CD4-positive, alpha-beta T cell (primary cell): ENCODE measurements around the gene CAPZB. TPM values are rescaled to one million over a fixed set of nuclear protein-coding genes. Genes with fewer than 3 reads are reported as not detected.

Experiments used
- ATAC-seq: fragments of 200-7000 bp; cut with Tn5 transposase; one replicate; pipeline ENCODE4 v1.10.0; 2022; ENCODE audit warnings: mild to moderate bottlenecking; ENCODE audit not compliant: poor library complexity
- CTCF ChIA-PET: fragments of 350-600 bp; sonication (Branson Sonifier 250); formaldehyde crosslinking; loops from one replicate; lab custom pipeline; 2021; ENCODE audit warnings: antibody characterized with exemption, inconsistent platforms; lab: Charles Lee
- POLR2A ChIA-PET: fragments of 350-600 bp; sonication (Branson Sonifier 250); formaldehyde crosslinking; loops from one replicate; lab custom pipeline; 2021; ENCODE audit warnings: antibody characterized with exemption, inconsistent platforms; lab: Charles Lee
- DNase-seq, 14 experiments: peaks; one replicate each; pipeline ENCODE4 v3.0.0-alpha.2; 2013 to 2020; ENCODE audit warnings: mixed read lengths in 2 of 14
- H3K27ac ChIP-seq, 2 donors: one replicate each; pipeline versions ENCODE4 v1.5.1 to v1.7.0; 2013; ENCODE audit warnings: low read length in 2 of 2, low read depth in 1 of 2, mild to moderate bottlenecking in 1 of 2
- H3K27me3 ChIP-seq, 2 experiments: 1 replicate in 1 of 2; 2 replicates in 1 of 2; pipeline versions ENCODE4 v1.6.1 to v1.7.0; 2013; ENCODE audit warnings: low read length in 2 of 2, control low read depth in 1 of 2, mild to moderate bottlenecking in 1 of 2, moderate library complexity in 1 of 2; ENCODE audit not compliant: insufficient read depth in 2 of 2, control insufficient read depth in 1 of 2
- H3K36me3 ChIP-seq: one replicate; pipeline ENCODE4 v1.6.1; 2013; ENCODE audit warnings: low read length, control low read depth; ENCODE audit not compliant: insufficient read depth
- H3K4me1 ChIP-seq: one replicate; pipeline ENCODE4 v1.6.1; 2013; ENCODE audit warnings: low read length, control low read depth; ENCODE audit not compliant: insufficient read depth
- H3K4me3 ChIP-seq: one replicate; pipeline ENCODE4 v1.5.1; 2013; ENCODE audit warnings: mild to moderate bottlenecking, low read length, moderate library complexity
- H3K9me3 ChIP-seq, 2 experiments: 1 replicate in 1 of 2; 2 replicates in 1 of 2; pipeline versions ENCODE4 v1.6.1 to v1.7.0; 2013; ENCODE audit warnings: low read length in 2 of 2, mild to moderate bottlenecking in 2 of 2, control low read depth in 1 of 2, moderate library complexity in 1 of 2; ENCODE audit not compliant: control insufficient read depth in 1 of 2, insufficient read depth in 1 of 2
- H3K27ac Mint-ChIP-seq: one replicate; pipeline ENCODE4 v1.8.0; 2020; ENCODE audit warnings: mixed read lengths
- H3K27me3 Mint-ChIP-seq: one replicate; pipeline ENCODE4 v1.8.0; 2021; ENCODE audit warnings: mixed read lengths
- H3K36me3 Mint-ChIP-seq: one replicate; pipeline ENCODE4 v1.8.0; 2021; ENCODE audit warnings: low read depth, mixed read lengths
- H3K4me1 Mint-ChIP-seq: one replicate; pipeline ENCODE4 v1.8.0; 2021; ENCODE audit warnings: low read depth, mixed read lengths
- H3K4me3 Mint-ChIP-seq: one replicate; pipeline ENCODE4 v1.8.0; 2020; ENCODE audit warnings: mild to moderate bottlenecking, mixed read lengths
- H3K9me3 Mint-ChIP-seq: one replicate; pipeline ENCODE4 v1.8.0; 2020; ENCODE audit warnings: mixed read lengths
- intact Hi-C, 2 experiments: fragments of 100-400 bp; cut with DNase I in 1 of 2; cut with micrococcal nuclease in 1 of 2; formaldehyde crosslinking; loops; one replicate each; pipeline versions ENCODE4 v1.15.1 to v1.9.0; 2023 to 2025; cut with DNase I, micrococcal nuclease
- total RNA-seq, 174 experiments: library from RNA in 2 of 174; stranded (reverse) in 2 of 174; gene quantifications; one replicate each; pipeline ENCODE4 v1.2.3 and lab custom pipeline; 2021 to 2026
- TF ChIP-seq, protein P1 (sequence below): fragments of 200-600 bp; IDR thresholded peaks from one replicate; pipeline ENCODE4 v1.8.0; 2022; ENCODE audit warnings: antibody characterized with exemption, mild to moderate bottlenecking

Gene CAPZB
- total RNA-seq, 2 experiments from 2014 or later: 168 to 173 TPM

DNA sequence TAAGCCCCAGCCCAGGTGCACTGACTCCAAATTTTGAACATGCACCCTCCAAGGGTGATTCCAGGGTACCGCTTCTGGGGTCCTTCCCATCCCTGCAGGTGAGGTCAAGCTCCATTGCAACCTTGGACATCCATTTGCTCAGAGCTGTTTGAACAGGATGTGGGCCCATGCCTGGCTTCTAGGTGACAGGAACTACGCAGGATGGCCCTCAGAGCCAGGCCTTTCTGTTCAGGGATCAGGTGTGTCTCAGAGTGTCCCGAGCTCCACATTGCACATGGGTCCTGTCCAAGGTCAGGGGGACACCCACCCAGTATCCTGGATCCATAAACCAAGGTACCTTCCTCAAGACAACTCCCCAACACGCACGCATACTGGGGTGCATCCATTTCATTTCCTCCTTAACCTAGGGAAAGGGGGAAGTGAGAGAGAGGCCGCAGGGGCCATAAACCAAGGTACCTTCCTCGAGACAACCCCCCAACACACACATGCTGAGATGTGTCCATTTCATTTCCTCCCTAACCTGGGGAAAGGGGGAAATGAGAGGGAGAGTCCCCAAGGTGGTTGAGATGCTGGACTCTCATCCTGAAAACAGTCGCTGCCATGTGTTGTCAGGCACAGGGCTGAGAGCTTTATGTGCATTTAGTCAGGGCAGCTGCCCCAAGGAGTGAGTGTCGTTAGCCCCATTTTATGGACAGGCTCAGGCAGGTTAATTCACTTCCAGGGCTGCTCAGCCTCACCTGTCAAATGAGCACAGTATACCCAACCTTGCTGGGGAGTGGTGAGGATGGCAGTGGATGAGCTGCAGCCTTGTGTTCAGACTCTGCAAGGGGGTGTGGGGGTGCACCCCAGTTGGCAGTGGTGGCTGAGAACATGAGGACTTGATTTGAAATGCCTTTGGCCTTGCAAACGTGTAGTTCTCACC, 171.1 kb downstream of the CAPZB start:
- Mint-ChIP-seq H3K4me1 (peaks cover 24% of the 10 kb centered on the region), H3K4me3 (peak overlapping the region; percentile 48), H3K27me3 (no peaks in the 10 kb centered on the region), H3K27ac (peak overlapping the region; percentile 32), H3K36me3 (peaks cover 14% of the 10 kb centered on the region), H3K9me3 (no peaks in the 10 kb centered on the region)
- ChIA-PET CTCF (no interaction called here), POLR2A (no interaction called here)
- ATAC-seq (no peak), DNase-seq (peak in 1 of 14 experiments; percentile 29)
- TF ChIP-seq, protein P1, sequence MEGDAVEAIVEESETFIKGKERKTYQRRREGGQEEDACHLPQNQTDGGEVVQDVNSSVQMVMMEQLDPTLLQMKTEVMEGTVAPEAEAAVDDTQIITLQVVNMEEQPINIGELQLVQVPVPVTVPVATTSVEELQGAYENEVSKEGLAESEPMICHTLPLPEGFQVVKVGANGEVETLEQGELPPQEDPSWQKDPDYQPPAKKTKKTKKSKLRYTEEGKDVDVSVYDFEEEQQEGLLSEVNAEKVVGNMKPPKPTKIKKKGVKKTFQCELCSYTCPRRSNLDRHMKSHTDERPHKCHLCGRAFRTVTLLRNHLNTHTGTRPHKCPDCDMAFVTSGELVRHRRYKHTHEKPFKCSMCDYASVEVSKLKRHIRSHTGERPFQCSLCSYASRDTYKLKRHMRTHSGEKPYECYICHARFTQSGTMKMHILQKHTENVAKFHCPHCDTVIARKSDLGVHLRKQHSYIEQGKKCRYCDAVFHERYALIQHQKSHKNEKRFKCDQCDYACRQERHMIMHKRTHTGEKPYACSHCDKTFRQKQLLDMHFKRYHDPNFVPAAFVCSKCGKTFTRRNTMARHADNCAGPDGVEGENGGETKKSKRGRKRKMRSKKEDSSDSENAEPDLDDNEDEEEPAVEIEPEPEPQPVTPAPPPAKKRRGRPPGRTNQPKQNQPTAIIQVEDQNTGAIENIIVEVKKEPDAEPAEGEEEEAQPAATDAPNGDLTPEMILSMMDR: no peak
- Histone ChIP-seq H3K9me3 (no peaks in the 10 kb centered on the region), H3K27ac (no peak overlapping the region), H3K4me3 (no peak overlapping the region), H3K36me3 (peaks cover 3% of the 10 kb centered on the region), H3K4me1 (peaks cover 45% of the 10 kb centered on the region), H3K27me3 (no peaks in the 10 kb centered on the region)
- intact Hi-C loops: loop anchor here in 1 of 2 experiments (2.0 to 5.0 kb wide), 2 partner anchors 103 to 173 kb away; partner anchors contain the start of genes CAPZB and UBR4

DNA sequence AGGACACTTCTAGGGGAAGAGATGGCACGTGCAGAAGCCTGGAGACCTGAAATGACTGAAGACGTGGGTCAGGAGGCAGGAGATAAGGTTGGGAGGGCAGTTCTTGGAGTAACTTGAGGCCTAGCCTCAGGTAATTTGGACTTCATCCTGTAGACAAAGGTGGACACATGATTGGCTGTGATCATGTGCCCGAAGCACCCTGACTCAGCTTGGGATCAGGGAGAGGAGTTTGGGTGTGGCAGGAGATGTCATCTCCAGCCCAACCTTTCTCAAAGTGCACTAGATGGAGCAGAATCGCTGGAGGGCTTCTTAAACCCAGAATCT, 171.7 kb downstream of the CAPZB start:
- H3K4me1 Mint-ChIP-seq: peaks cover 30% of the 10 kb centered on the region
- peak overlapping the region; percentile 32 for H3K27ac Mint-ChIP-seq
- DNase-seq: no peak
- ATAC-seq: no peak
- Histone ChIP-seq H3K27me3 (no peaks in the 10 kb centered on the region), H3K36me3 (peaks cover 5% of the 10 kb centered on the region), H3K27ac (no peak overlapping the region), H3K4me3 (no peak overlapping the region), H3K9me3 (no peaks in the 10 kb centered on the region), H3K4me1 (peaks cover 45% of the 10 kb centered on the region)
- intact Hi-C loops: loop anchor here in 1 of 2 experiments (2.0 to 5.0 kb wide), 2 partner anchors 103 to 174 kb away; partner anchors contain the start of genes CAPZB and UBR4
- H3K9me3 Mint-ChIP-seq: no peaks in the 10 kb centered on the region
- TF ChIP-seq, protein P1: no peak
- peak overlapping the region; percentile 74 for H3K4me3 Mint-ChIP-seq
- POLR2A ChIA-PET: interaction anchor here (1.6 kb wide), 1 partner anchor 283 kb away, joined by 5 read pairs; a partner anchor contains a TSS
- H3K27me3 Mint-ChIP-seq: no peaks in the 10 kb centered on the region
- H3K36me3 Mint-ChIP-seq: peaks cover 11% of the 10 kb centered on the region
- CTCF ChIA-PET: no interaction called here

DNA sequence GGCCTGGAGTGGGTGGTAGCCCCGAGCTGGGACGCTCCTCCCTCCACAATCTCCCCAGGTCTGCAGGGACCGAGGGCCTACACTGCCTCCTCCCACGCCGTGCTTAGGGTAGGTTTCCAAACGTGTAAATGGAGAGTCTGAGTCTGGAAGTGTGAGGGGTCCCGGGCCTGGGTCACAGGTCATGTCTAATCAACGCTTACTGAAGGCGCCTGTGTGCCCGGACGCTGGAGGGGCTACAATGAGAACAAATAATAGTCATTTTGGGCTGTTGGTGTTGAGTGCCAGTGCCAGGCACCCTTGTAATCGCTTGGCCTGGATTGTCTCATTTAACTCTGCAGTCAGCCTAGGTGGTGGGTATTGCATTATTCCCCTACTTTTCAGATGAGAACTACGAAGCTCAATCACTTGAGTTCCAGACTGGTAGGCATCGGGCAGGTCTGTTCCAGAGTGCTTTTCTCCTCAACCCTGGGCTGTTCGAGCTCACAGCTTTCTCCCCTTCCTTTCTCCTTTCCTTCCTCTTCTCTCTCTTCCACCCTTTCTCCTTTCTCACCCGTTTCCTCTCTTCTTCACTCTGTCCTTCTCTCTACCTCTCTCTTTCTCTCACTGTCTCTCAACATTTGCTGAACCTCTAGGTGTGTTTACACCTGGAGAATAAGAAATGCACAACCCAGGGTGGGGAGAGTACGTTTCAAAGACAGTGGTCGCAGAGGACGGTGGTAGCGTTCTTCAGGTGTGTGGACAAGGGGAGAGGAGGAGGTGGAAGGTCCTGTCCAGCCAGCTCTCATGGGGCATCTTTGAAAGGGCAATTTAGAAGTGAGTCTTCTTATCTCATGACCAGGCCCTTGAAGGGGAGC, 172.3 kb downstream of the CAPZB start:
- H3K4me3 Mint-ChIP-seq: peak overlapping the region; percentile 74
- peak in 1 of 14 experiments; percentile 9 for DNase-seq
- H3K36me3 Mint-ChIP-seq: peaks cover 11% of the 10 kb centered on the region
- TF ChIP-seq, protein P1: no peak
- Histone ChIP-seq H3K4me3 (peak overlapping the region; percentile 72), H3K27me3 (no peaks in the 10 kb centered on the region), H3K9me3 (peaks cover 0 to 4% of the 10 kb centered on the region in 2 experiments), H3K4me1 (peaks cover 45% of the 10 kb centered on the region), H3K36me3 (peaks cover 9% of the 10 kb centered on the region), H3K27ac (no peak overlapping the region)
- H3K27ac Mint-ChIP-seq: peak overlapping the region; percentile 32
- POLR2A ChIA-PET: interaction anchor here (0.7 to 1.6 kb wide), 6 partner anchors 13 to 331 kb away, joined by 3 to 5 read pairs (median 3); partner anchors contain the start of gene NBL1
- CTCF ChIA-PET: interaction anchor here (0.7 kb wide), 1 partner anchor 24 kb away, joined by 3 read pairs; no protein-coding TSS in a partner anchor
- no peaks in the 10 kb centered on the region for H3K9me3 Mint-ChIP-seq
- H3K27me3 Mint-ChIP-seq: no peaks in the 10 kb centered on the region
- peaks cover 31% of the 10 kb centered on the region for H3K4me1 Mint-ChIP-seq
- intact Hi-C loops: loop anchor here in 1 of 2 experiments (2.0 to 5.0 kb wide), 2 partner anchors 102 to 174 kb away; partner anchors contain the start of genes CAPZB and UBR4
- no peak for ATAC-seq
